IPS-11a (cell line): ENCODE data around the gene BICC1.

Experiments used
- H3K4me3 ChIP-seq: one replicate; pipeline ENCODE4 v1.5.1; 2013; ENCODE audit warnings: low read depth, low read length, control low read depth

BICC1 gene

GRCh38 chr10:58773944-58774343, 261.3 kb downstream of the BICC1 start:
- H3K4me3 ChIP-seq = no peak overlapping the region

GRCh38 chr10:58775960-58776567, 263.4 kb downstream of the BICC1 start:
- H3K4me3 ChIP-seq = no peak overlapping the region

GRCh38 chr10:58776568-58777318, 264.1 kb downstream of the BICC1 start:
- H3K4me3 ChIP-seq = no peak overlapping the region

- H3K4me3 ChIP-seq = no peak overlapping the region
Observed at GRCh38 chr10:58778966-58779365, 266.3 kb downstream of the BICC1 start.

GRCh38 chr10:58779594-58779993, 266.9 kb downstream of the BICC1 start:
- no peak overlapping the region for H3K4me3 ChIP-seq

- no peak overlapping the region for H3K4me3 ChIP-seq
Observed at GRCh38 chr10:58780476-58780875, 267.8 kb downstream of the BICC1 start.

GRCh38 chr10:58781873-58782488, 269.3 kb downstream of the BICC1 start:
- no peak overlapping the region for H3K4me3 ChIP-seq

GRCh38 chr10:58782876-58783851, 270.5 kb downstream of the BICC1 start:
- H3K4me3 ChIP-seq = no peak overlapping the region

GRCh38 chr10:58784361-58784760, 271.7 kb downstream of the BICC1 start:
- H3K4me3 ChIP-seq = no peak overlapping the region

- H3K4me3 ChIP-seq = no peak overlapping the region
Observed at GRCh38 chr10:58785354-58785753, 272.7 kb downstream of the BICC1 start.

- no peak overlapping the region for H3K4me3 ChIP-seq
Observed at GRCh38 chr10:58791137-58791536, 278.5 kb downstream of the BICC1 start.

- H3K4me3 ChIP-seq = no peak overlapping the region
Observed at GRCh38 chr10:58795560-58795959, 282.9 kb downstream of the BICC1 start.

GRCh38 chr10:58796242-58796641, 283.6 kb downstream of the BICC1 start:
- no peak overlapping the region for H3K4me3 ChIP-seq

GRCh38 chr10:58796824-58797223, 284.2 kb downstream of the BICC1 start:
- no peak overlapping the region for H3K4me3 ChIP-seq

GRCh38 chr10:58797356-58797755, 284.7 kb downstream of the BICC1 start:
- no peak overlapping the region for H3K4me3 ChIP-seq

- no peak overlapping the region for H3K4me3 ChIP-seq
Observed at GRCh38 chr10:58802047-58802446, 289.4 kb downstream of the BICC1 start.

GRCh38 chr10:58806323-58806722, 293.7 kb downstream of the BICC1 start:
- H3K4me3 ChIP-seq = no peak overlapping the region

- H3K4me3 ChIP-seq = no peak overlapping the region
Observed at GRCh38 chr10:58806970-58807628, 294.4 kb downstream of the BICC1 start.

GRCh38 chr10:58807629-58808022, 295.0 kb downstream of the BICC1 start:
- H3K4me3 ChIP-seq = no peak overlapping the region

- H3K4me3 ChIP-seq = no peak overlapping the region
Observed at GRCh38 chr10:58810751-58811150, 298.1 kb downstream of the BICC1 start.

- H3K4me3 ChIP-seq = no peak overlapping the region
Observed at GRCh38 chr10:58813573-58813972, 300.9 kb downstream of the BICC1 start.
